HG03039 (cell line): ENCODE measurements around the gene MCTP1.

Experiments used
- ATAC-seq: cut with Tn5 transposase; IDR thresholded peaks from one replicate; pipeline ENCODE4 v1.9.1; 2021; ENCODE audit warnings: mild to moderate bottlenecking, moderate library complexity; ENCODE audit not compliant: unreplicated experiment

MCTP1 gene

GRCh38 chr5:95130941-95131340 lies 154.0 kb downstream of the MCTP1 start:
- no peak for ATAC-seq

DNA sequence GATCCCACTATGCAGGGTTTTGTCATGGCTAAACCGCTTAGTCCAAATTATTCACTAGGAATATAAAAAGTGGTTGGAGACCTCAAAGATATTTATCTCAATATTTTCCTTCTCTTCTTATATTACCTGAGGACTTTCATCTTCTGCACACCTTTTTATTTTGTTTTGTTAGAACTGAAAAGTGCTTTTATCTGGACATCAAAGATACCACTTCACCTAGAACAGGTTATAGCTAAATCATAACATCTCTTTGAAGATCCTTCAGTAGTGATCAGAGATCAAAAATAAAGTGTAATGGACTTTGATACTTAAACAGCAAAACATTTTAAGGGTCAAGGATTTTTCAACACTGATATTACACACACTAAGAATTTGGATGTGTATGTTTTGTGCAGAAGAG lies 160.2 kb downstream of the MCTP1 start:
- ATAC-seq, result no peak

- ATAC-seq, result no peak
Observed at GRCh38 chr5:95124101-95124500, 160.8 kb downstream of the MCTP1 start.

DNA sequence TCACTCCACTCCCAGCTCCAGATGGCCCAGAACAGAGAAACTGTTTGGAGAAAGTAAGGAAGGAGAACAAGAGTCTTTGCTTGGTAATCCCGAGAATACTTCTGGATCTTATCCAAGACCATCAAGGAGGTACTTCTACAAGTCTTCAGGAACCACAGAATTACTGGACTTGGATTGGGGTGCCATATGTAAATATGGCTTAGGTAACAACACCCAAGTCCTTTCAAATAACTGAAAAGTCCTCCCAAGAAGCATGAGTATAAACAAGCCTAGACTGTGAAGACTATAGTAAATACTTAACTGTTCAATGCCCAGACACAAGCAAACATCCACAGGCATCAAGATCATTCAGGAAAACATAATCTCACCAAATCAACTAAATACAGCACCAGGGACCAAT lies 170.0 kb downstream of the MCTP1 start:
- no peak for ATAC-seq

DNA sequence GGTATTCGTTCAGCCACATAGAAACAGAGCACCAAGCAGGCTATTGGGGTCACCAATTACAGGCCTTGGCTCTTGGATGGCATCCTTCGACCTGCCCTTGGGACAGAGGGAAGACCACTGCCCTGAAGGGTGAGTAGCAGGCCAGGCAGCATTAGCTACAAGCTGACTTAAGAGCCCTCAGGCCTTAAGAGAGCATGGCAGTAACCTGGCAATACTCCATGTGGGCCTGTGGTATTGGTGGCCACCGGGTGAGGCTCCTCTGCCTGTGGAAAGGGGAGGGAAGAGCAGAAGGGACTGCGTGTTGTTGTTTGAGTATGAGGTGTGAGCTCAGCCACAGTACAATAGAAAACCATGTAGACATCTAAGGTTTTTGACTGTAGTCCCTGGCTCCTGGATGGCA lies 170.6 kb downstream of the MCTP1 start:
- no peak for ATAC-seq

DNA sequence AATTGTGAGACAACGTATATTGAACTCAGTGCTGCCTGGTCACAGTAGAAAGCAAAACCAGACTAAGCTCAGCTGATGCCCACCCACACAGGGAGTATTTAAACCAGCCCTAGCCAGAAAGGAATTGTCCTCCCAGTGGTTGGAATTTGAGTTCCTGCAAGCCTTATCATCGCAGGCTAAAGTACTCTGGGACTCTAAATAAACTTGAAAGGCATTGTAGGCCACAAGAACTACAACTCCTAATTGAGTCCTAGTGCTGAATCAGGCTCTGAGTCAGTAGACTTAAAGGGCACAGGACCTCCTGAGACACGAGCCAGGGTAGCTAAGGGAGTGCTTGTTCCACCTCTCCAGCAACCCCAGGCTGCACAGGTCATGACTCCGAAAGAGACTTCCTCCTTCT lies 171.4 kb downstream of the MCTP1 start:
- ATAC-seq, result no peak

DNA sequence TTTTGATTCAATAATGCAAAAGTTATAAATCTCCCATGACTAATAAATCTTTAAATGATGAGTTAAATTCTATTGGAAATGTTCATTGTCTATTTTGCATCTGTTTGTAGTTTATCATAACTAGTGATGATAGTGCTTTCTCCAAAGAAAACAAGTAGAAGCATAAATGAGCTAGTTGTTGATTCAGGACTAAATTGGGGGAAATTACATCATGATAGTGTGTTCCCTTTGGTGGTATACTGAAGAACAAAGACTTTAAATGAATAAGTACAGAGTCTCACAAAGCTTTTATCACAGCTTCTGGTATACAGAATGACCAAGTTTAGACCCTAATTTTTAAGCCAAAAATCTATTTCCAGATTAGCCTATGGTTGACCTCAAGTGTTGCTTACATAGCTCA lies 173.8 kb downstream of the MCTP1 start:
- ATAC-seq, result no peak

GRCh38 chr5:95110118-95110517 lies 174.8 kb downstream of the MCTP1 start:
- ATAC-seq, result no peak

GRCh38 chr5:95107138-95107537 lies 177.8 kb downstream of the MCTP1 start:
- ATAC-seq, result no peak

DNA sequence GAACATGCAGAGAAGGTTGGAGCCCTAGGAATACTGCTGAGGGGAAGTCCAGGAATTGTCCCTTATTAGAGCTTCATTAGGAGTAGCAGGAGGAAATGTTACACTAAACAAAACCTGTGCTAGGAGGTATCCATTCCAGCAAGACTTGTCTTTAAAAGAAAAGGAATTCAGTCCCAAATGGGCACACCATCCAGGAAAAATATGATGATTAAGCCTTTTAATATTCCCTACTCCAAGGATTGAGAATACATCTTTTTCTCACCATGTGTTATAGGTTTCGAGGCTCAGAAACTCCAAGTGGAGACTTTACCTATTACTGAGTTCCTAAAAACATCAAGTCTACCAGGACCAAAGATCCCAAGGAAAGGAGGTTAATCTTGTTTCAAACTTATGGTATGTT lies 179.3 kb downstream of the MCTP1 start:
- no peak for ATAC-seq

DNA sequence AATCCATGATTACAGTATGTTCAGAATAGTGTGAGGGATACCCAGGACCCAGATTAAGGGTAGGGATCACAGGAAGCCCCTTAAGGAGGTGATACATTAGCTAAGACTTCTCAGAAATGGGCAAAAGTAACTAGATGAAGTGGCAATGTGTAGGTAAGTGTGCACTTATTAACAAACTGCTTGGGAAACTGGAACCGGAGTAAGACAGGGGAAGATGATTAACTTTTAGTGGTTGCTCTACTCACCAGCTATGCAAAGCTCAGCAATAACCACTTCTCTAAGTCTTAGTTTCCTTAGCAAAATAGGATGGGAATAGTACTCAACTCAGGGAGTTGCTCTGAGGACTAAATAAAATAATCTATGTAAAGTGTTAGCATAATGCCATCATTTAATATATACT lies 182.2 kb downstream of the MCTP1 start:
- peak; percentile 73 for ATAC-seq

GRCh38 chr5:95102080-95102479 lies 182.8 kb downstream of the MCTP1 start:
- ATAC-seq, result no peak

DNA sequence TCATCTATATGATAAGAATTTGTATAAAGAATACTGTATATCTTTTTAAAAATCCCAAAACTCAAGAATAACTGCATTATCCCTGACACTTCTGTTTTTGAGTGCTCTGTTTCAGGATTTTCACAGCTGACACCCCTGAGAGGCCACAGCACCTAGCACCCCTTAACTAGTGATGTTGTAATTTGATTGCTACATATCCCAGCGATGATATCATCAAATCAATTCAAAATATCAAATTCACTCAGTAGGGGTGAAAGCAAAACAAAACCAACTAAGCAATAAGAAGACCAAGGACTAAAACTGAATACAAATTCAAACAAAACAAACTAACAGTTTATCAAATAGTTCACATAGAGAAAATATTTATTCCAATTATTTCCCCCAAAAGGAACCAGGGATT lies 184.3 kb downstream of the MCTP1 start:
- no peak for ATAC-seq

GRCh38 chr5:95098012-95098411 lies 186.9 kb downstream of the MCTP1 start:
- ATAC-seq, result no peak

GRCh38 chr5:95093211-95093610 lies 191.7 kb downstream of the MCTP1 start:
- no peak for ATAC-seq

DNA sequence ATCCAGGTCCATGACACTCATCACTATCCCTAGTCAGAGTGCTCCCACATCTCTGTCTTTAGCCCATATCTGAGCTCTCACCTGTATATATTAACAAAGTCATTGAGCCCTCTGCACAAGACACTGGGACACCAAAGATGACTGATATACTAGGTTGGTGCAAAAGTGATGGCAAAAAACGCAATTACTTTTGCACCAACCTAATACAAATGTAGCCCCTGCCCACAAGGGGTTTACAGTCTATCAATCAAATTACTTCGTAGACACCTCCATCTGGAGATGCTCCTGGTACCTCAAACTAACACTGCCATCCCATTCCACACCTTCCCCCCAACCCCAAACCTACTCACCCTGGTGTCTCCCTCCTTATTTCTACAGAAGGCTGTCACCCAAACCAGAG lies 194.1 kb downstream of the MCTP1 start:
- ATAC-seq, result no peak

GRCh38 chr5:95087816-95088317 lies 197.0 kb downstream of the MCTP1 start:
- peak; percentile 80 for ATAC-seq

GRCh38 chr5:95086927-95087815 lies 197.7 kb downstream of the MCTP1 start:
- peak; percentile 32 for ATAC-seq

- no peak for ATAC-seq
Observed at GRCh38 chr5:95084757-95085156, 200.1 kb downstream of the MCTP1 start.

GRCh38 chr5:95083606-95084005 lies 201.3 kb downstream of the MCTP1 start:
- ATAC-seq, result no peak

- ATAC-seq, result no peak
Observed at GRCh38 chr5:95081982-95082381, 202.9 kb downstream of the MCTP1 start.

GRCh38 chr5:95081500-95081960 lies 203.4 kb downstream of the MCTP1 start:
- ATAC-seq, result peak; percentile 89

DNA sequence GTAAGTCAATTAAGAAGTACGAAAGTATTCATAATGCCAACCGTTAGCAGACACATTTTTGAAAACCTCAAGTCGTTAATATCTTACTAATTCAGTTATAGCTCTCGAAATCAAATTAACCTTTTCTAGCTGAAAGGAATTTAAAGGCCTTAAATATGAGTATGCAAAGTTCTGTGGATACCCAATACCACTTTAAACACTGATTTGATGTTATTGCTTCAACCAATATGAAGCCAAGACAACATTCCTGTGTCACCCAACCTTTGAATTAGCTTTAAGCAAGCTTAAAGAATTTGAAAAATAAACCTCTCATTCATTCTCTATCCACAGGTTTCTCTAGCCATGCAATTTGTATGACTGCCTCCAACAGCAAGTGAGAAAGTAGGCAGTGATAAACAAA lies 204.5 kb downstream of the MCTP1 start:
- ATAC-seq, result no peak
